ENCODE results near the gene TDRD9. TPM values are rescaled to one million over a fixed set of nuclear protein-coding genes. Genes with fewer than 3 reads are reported as not detected.

TDRD9 gene
- total RNA-seq, 1 donor from 2014 or later, result 4.8 TPM

DNA sequence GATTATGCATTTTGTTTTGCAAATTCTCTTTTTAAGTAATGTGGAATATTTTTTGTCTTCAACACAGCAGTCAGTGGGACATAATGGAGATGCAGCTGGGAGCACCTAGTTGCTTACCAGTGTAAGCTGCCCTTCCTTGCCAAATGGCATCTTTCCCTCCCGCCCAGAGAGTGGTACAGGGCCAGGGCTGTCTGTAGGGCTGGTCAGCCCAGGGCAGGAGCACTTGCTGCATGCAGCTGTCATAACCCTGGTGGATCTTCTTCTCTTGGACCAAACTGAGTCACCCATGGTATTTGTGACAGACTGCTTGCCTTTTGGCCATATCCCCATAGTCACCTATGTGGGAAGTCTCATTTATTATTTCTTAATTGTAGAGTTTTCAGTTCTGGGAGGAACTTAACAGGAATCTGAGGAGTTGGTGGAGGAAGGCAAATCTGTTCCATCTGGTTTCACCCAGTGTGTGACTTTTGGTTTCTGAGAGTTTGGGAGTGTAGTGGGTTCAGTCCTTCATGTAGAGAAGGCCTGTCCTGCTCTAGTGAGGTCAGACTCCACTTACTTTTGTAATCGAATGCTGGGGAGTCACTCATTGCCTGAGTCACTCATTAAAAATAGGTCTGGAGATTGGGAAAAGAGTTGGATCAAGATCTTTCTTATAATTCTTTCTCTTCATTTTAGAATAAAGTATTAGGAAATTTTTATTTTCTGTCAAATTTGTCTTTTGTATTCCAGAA, 95.2 kb downstream of the TDRD9 start:
- peaks cover 3% of the 10 kb centered on the region for H3K27me3 ChIP-seq (ENCODE audit: low read depth)
- TF ChIP-seq CTCF (IDR thresholded peaks at IDR 0.05; ENCODE audit: borderline replicate concordance), result no peak

GRCh38 chr14:104025534-104025933, 97.3 kb downstream of the TDRD9 start:
- Histone ChIP-seq H3K27ac (replicated peaks) (no peak overlapping the region), H3K4me1 (peaks cover 18% of the 10 kb centered on the region), H3K9me3 (replicated peaks) (no peaks in the 10 kb centered on the region), H3K4me3 (no peak overlapping the region), H3K36me3 (no peaks in the 10 kb centered on the region), H3K27me3 (ENCODE audit: low read depth) (no peaks in the 10 kb centered on the region)
- no peak for DNase-seq
- TF ChIP-seq CTCF (IDR thresholded peaks at IDR 0.05; ENCODE audit: borderline replicate concordance), result no peak
- intact Hi-C loops (cut with micrococcal nuclease), result no loop called here

More for the DNA sequence above, 95.2 kb downstream of the TDRD9 start:
- no peaks in the 10 kb centered on the region for H3K36me3 ChIP-seq
- DNase-seq, result no peak
- H3K27ac ChIP-seq (replicated peaks), result no peak overlapping the region
- H3K4me1 ChIP-seq, result peaks cover 18% of the 10 kb centered on the region
- intact Hi-C loops (cut with micrococcal nuclease), result no loop called here
- H3K9me3 ChIP-seq (replicated peaks), result no peaks in the 10 kb centered on the region
- H3K4me3 ChIP-seq, result no peak overlapping the region

DNA sequence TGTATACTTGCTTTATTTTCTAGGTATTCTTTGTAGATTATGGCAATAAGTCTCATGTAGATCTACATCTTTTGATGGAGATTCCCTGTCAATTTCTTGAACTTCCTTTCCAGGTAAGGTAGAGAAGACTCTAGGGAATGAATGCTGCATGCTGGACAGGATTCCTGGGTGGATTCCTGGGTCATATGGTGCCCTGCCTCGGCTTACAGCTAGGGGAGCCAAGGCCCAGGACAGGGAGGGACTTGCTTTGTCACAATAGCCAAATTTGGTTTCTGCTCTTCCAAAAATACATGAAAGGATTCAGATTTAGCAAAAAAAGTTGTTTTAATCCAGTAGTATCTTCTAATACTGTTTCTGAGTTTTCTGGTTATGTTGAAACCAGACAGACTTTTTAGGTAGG, 97.8 kb downstream of the TDRD9 start:
- TF ChIP-seq CTCF (IDR thresholded peaks at IDR 0.05; ENCODE audit: borderline replicate concordance), result no peak
- intact Hi-C loops (cut with micrococcal nuclease), result no loop called here
- Histone ChIP-seq H3K27me3 (ENCODE audit: low read depth) (no peaks in the 10 kb centered on the region), H3K27ac (replicated peaks) (no peak overlapping the region), H3K9me3 (replicated peaks) (no peaks in the 10 kb centered on the region), H3K4me1 (peaks cover 18% of the 10 kb centered on the region), H3K4me3 (no peak overlapping the region), H3K36me3 (no peaks in the 10 kb centered on the region)
- DNase-seq, result no peak

- TF ChIP-seq CTCF (IDR thresholded peaks at IDR 0.05; ENCODE audit: borderline replicate concordance), result no peak
- Histone ChIP-seq H3K9me3 (replicated peaks) (no peaks in the 10 kb centered on the region), H3K27ac (replicated peaks) (no peak overlapping the region), H3K4me1 (no peaks in the 10 kb centered on the region), H3K36me3 (no peaks in the 10 kb centered on the region), H3K27me3 (ENCODE audit: low read depth) (peaks cover 12% of the 10 kb centered on the region), H3K4me3 (no peak overlapping the region)
- DNase-seq, result no peak
- intact Hi-C loops (cut with micrococcal nuclease), result no loop called here
These were observed 102.7 kb downstream of the TDRD9 start for GRCh38 chr14:104030958-104031357.

- Histone ChIP-seq H3K27me3 (ENCODE audit: low read depth) (peaks cover 12% of the 10 kb centered on the region), H3K27ac (replicated peaks) (no peak overlapping the region), H3K36me3 (no peaks in the 10 kb centered on the region), H3K9me3 (replicated peaks) (no peaks in the 10 kb centered on the region), H3K4me3 (no peak overlapping the region), H3K4me1 (no peaks in the 10 kb centered on the region)
- intact Hi-C loops (cut with micrococcal nuclease), result no loop called here
- no peak for DNase-seq
- no peak for TF ChIP-seq CTCF (IDR thresholded peaks at IDR 0.05; ENCODE audit: borderline replicate concordance)
These were observed 103.1 kb downstream of the TDRD9 start for GRCh38 chr14:104031384-104031783.
